HK-2 (cell line): Measurements from ENCODE around the gene ATP9A.
A peak's percentile ranks its signal among the peaks of the same experiment; 100 is the strongest.
"Not testable (repeated sequence)": the region's sequence is repeated elsewhere in the genome, so short reads cannot be mapped to it uniquely, and the experiment has no call there.

Experiments used
- DNase-seq: peaks from one replicate; pipeline ENCODE4 v3.0.0-alpha.2; 2018; ENCODE audit not compliant: unreplicated experiment

Gene ATP9A

GRCh38 chr20:51695574-51696303, 72.5 kb downstream of the ATP9A start:
- DNase-seq, result no peak

- no peak for DNase-seq
Measured at GRCh38 chr20:51692806-51693400, 75.3 kb downstream of the ATP9A start.

GRCh38 chr20:51691703-51692102, 76.5 kb downstream of the ATP9A start:
- no peak for DNase-seq

- DNase-seq, result no peak
Measured at GRCh38 chr20:51688600-51689244, 79.5 kb downstream of the ATP9A start.

GRCh38 chr20:51687630-51688029, 80.6 kb downstream of the ATP9A start:
- DNase-seq, result no peak

DNA sequence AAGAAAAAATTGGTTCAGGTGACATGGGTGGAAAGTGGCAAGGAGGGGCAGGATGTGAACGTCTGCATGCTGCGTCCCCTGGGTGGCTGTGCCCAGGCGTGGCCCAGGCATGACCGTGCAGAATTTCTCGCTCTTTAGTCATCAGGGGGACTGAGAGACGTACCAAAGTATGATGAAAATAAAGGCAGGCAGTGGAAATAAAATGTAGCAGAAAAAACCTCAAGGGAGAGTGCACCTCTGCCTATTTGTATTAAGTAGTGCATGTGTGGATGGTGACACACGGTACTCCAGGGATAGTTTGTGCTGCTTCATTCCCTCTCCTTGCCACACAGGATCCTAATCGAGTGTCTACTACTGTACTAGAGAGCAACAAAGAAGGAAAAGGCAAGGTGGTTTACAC, 81.1 kb downstream of the ATP9A start:
- DNase-seq, result peak; percentile 38

DNA sequence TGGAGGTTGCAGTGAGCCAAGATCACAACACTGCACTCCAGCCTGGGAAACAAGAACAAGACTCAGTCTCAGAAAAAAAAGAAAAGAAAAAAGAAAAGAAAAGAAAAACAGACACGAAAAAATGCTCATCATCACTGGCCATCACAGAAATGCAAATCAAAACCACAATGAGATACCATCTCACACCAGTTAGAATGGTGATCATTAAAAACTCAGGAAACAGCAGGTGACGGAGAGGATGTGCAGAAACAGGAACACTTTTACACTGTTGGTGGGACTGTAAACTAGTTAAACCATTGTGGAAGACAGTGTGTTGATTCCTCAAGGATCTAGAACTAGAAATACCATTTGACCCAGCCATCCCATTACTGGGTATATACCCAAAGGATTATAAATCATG, 82.7 kb downstream of the ATP9A start:
- not testable (repeated sequence) for DNase-seq

DNA sequence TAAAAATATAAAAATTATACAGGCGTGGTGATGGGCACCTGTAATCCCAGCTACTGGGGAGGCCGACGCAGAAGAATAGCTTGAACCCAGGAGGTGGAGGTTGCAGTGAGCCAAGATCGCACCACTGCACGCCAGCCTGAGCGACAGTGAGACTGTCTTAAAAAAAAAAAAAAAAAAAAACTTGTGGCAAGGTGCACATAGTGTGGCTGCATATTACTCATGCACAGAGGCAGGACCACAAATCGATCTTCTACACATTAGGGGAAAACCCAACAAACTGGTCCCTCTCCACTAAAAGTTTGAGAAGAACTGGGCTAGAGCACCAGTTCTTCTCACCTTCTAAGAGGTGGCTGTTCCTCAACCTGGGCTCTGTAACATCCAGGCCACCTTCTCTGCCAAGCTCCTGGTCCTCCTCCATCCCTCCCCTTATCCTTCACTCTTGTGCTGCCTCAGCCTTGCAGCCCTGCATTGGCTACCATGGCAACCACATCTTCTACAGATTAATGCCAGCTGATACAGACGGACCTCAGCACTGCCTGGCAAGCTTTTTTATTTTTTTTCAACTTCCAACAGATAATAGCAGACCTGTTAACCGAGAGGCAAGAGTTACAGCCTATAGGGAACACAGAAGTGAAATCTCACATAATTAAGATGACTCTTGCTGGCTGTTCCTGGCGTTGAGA, 88.0 kb downstream of the ATP9A start:
- DNase-seq, result no peak

- no peak for DNase-seq
Measured at GRCh38 chr20:51679254-51679921, 88.8 kb downstream of the ATP9A start.

DNA sequence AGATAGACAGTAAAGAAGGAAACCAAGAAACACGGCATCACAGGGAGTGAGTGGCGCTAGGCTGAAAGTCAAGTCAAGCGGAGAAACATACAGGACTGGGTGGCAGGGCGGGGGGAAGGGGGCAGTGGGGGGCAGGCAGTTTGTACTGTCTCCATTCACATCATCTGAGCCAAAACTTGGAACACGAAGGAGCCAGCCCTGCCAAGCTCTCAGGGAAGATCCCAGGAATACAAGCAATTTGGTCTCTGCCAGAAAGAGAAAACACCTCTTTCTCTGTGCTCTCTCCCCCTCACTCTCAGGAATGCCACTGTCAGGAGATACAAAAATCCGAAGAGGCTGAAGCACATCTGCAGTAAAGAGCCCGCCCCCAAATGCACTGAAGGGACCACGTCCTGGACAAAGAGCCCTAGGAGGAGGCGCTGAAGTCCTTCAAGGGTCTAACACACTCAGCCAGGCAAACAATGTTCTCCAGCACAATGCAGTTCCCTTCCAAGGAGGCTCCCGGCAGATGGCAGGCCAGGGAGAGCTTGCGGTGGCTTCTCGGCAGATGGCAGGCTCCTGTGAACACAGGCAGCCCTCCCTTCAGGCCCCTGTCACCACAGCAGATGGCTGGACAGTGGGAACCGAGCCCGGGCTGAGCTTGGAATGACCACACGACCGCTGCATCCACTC, 90.0 kb downstream of the ATP9A start:
- no peak for DNase-seq

GRCh38 chr20:51668947-51669346, 99.2 kb downstream of the ATP9A start:
- no peak for DNase-seq

- DNase-seq, result no peak
Measured at GRCh38 chr20:51668515-51668914, 99.7 kb downstream of the ATP9A start.

- no peak for DNase-seq
Measured at GRCh38 chr20:51667491-51667890, 100.7 kb downstream of the ATP9A start.

- DNase-seq, result no peak
Measured at GRCh38 chr20:51667002-51667408, 101.2 kb downstream of the ATP9A start.

GRCh38 chr20:51666126-51666525, 102.1 kb downstream of the ATP9A start:
- no peak for DNase-seq

DNA sequence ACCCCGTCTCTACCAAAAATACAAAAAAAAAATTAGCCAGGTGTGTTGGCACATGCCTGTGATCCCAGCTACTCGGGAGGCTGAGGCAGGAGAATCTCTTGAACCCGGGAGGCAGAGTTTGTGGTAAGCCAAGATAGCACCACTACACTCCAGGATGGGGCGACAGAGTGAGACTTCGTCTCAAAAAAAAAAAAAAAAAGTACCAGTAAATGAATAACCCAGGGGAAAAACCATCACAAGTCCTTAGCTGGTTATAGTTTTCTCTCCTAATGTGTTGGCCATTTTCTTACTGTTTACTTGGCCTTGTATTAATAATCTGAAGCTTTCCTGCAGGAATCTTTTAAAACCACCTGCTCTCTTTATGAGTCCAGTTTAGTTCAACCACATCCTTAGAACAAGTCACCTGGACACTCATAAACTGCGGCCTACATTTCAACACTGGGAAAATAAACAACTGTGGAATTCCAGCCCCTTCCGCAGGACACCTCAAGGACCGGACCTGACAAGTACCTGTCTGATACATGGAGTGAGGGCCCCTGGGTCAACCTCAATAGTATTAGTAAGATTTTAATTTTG, 102.6 kb downstream of the ATP9A start:
- DNase-seq, result no peak

- DNase-seq, result peak; percentile 36
Measured at GRCh38 chr20:51661609-51662178, 106.5 kb downstream of the ATP9A start.

DNA sequence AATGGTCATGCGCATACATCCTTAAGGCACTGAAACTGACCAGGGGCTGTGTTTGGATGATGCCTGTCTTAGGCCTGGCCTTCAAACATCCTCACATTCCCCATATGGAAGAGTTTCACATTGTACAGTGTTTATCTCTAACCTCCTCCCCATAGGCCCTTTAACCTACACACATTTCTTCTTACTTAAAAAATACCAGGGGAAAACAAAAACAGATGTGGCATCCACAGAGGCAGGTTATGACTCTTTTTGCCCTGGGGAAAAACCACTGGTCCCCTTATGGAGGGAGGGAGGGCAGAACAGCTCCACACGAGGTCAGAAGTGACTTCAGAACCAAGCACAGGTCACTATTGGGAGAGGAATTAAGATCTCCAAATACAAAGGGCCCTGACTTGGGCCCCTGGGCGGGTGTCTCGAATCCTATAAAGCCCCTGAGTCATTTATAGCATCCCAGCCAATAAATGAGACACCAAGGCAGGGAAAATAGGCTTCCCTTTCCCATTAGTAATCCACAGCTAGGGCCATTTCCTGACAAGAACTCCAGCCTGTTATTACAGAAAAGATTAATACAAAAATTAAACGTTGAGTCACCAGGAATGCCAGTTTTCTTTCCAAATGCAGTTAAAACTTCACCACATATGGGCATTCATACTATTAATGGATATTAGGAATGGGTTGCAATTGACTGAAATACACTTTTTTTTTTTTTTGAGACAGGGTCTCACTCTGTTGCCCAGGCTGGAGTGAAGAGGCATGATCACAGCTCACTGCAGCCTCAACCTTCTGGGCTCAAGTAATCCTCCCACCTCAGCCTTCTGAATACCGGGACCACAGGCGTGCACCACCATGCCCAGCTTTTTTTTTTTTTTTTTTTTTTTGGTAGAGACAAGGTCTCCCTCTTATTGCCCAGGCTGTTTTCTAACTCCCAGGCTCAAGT, 107.2 kb downstream of the ATP9A start:
- no peak for DNase-seq

DNA sequence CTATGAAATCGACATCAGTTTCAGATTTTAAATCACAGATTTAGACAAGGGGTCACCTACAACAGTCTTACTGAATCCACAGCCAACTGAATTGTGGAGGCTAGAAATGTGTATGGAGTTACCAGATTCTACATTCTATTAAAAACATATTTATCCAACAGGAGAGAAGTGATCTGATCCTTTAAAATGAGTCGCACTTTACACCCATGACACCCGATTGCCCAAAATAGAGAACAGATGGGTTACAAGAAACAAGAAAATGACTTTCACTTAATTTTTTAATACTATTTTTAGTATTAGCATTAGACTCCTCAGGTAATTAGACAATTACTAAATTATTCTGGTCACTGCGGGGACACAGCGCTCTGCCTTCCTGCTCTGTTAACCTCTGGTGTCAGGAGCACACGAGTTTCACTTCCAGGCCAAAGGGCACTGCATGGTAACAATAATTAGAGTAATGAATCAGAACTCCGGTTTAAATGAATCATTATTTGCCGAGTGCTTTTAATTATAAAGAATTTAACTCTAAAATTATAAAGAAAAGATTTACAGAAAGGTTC, 108.6 kb downstream of the ATP9A start:
- DNase-seq, result no peak
